SK-N-SH (cell line): ENCODE measurements around the gene H6PD. TPM values are rescaled to one million over a fixed set of nuclear protein-coding genes. Genes with fewer than 3 reads are reported as not detected.

Experiments
- CTCF ChIA-PET: fragments of 300-600, 350-600 bp; formaldehyde crosslinking; extraction: SDS; loops from one replicate; lab custom pipeline; 2021; lab: Yijun Ruan, JAX
- POLR2A ChIA-PET: fragments of 350-600 bp; sonication (Branson Sonifier 250); formaldehyde crosslinking; extraction: SDS; loops from one replicate; lab custom pipeline; 2020; ENCODE audit warnings: antibody characterized with exemption, inconsistent platforms; lab: Yijun Ruan, JAX
- DNase-seq: peaks from one replicate; pipeline ENCODE4 v3.0.0; 2012
- H2AFZ ChIP-seq: fragments of 200-600 bp; sonication (generic); 2 replicates; pipeline ENCODE4 v1.8.1; 2016; ENCODE audit warnings: antibody characterized with exemption, mild to moderate bottlenecking, low read depth
- H3F3A ChIP-seq: fragments of 200-600 bp; sonication (generic); replicated peaks from 2 replicates; pipeline ENCODE3; 2016; ENCODE audit warnings: antibody characterized with exemption, mild to moderate bottlenecking; ENCODE audit not compliant: insufficient read depth
- H3K27ac ChIP-seq, 2 experiments: fragments of 200-500 bp in 1 of 2; fragments of 200-600 bp in 1 of 2; sonication (Bioruptor generic) in 1 of 2; sonication (generic), shearing (Covaris generic) in 1 of 2; 2 replicates each; pipeline versions ENCODE4 v1.5.1 to v1.6.1; 2014 to 2016; ENCODE audit warnings: low read depth in 2 of 2, inconsistent platforms in 1 of 2, low read length in 1 of 2, mild to moderate bottlenecking in 1 of 2, mixed read lengths in 1 of 2
- H3K27me3 ChIP-seq: fragments of 200-600 bp; sonication (generic), shearing (Covaris generic); 2 replicates; pipeline ENCODE4 v1.6.1; 2016; ENCODE audit warnings: mixed run types; ENCODE audit not compliant: insufficient read depth
- H3K36me3 ChIP-seq, 2 experiments: fragments of 200-500 bp in 1 of 2; fragments of 200-600 bp in 1 of 2; sonication (Bioruptor generic) in 1 of 2; sonication (generic) in 1 of 2; replicated peaks in 1 of 2; 2 replicates each; pipeline versions ENCODE3 to v1.5.1; 2014 to 2016; ENCODE audit warnings: low read length in 1 of 2, mild to moderate bottlenecking in 1 of 2; ENCODE audit not compliant: insufficient read depth in 2 of 2, control insufficient read depth in 1 of 2
- H3K4me1 ChIP-seq, 2 experiments: fragments of 200-500 bp in 1 of 2; fragments of 200-600 bp in 1 of 2; sonication (Bioruptor generic) in 1 of 2; sonication (generic), shearing (Covaris generic) in 1 of 2; 2 replicates each; pipeline versions ENCODE4 v1.5.1 to v1.6.1; 2014 to 2016; ENCODE audit warnings: low read depth in 1 of 2, low read length in 1 of 2, mixed run types in 1 of 2; ENCODE audit not compliant: insufficient read depth in 2 of 2, control insufficient read depth in 1 of 2
- H3K4me2 ChIP-seq: fragments of 200-600 bp; sonication (generic), shearing (Covaris generic); 2 replicates; pipeline ENCODE4 v1.6.1; 2017; ENCODE audit warnings: mixed run types
- H3K4me3 ChIP-seq, 2 experiments: fragments of 200-500 bp in 1 of 2; fragments of 200-600 bp in 1 of 2; sonication (Bioruptor generic) in 1 of 2; sonication (generic), shearing (Covaris generic) in 1 of 2; 2 replicates each; pipeline versions ENCODE4 v1.5.1 to v1.8.1; 2014 to 2016; ENCODE audit warnings: low read depth in 2 of 2, inconsistent platforms in 1 of 2, low read length in 1 of 2, mild to moderate bottlenecking in 1 of 2, mixed read lengths in 1 of 2, moderate library complexity in 1 of 2
- H3K79me2 ChIP-seq: fragments of 200-600 bp; sonication (generic); 2 replicates; pipeline ENCODE4 v1.8.1; 2017; ENCODE audit warnings: mild to moderate bottlenecking; ENCODE audit not compliant: insufficient read depth
- H3K9ac ChIP-seq: fragments of 200-600 bp; sonication (generic); 2 replicates; pipeline ENCODE4 v1.6.1; 2017; ENCODE audit warnings: mixed run types
- H3K9me2 ChIP-seq: fragments of 200-600 bp; sonication (generic); 2 replicates; pipeline ENCODE4 v1.6.1; 2017; ENCODE audit warnings: mixed run types
- H3K9me3 ChIP-seq: fragments of 200-600 bp; sonication (generic); 2 replicates; pipeline ENCODE4 v1.6.1; 2017; ENCODE audit warnings: mixed run types, mild to moderate bottlenecking, moderate library complexity
- H4K20me1 ChIP-seq: fragments of 200-600 bp; sonication (generic); 2 replicates; pipeline ENCODE4 v1.6.1; 2017; ENCODE audit warnings: mild to moderate bottlenecking, mixed run types; ENCODE audit not compliant: insufficient read depth
- CTCF ChIP-seq: fragments of 200-600 bp; sonication (generic); IDR thresholded peaks from 2 replicates; pipeline ENCODE4 v1.6.1; 2017; ENCODE audit warnings: antibody characterized with exemption, mild to moderate bottlenecking, moderate library complexity
- ELF1 ChIP-seq: IDR thresholded peaks from 2 replicates; pipeline ENCODE4 v1.4.0; 2012
- EP300 ChIP-seq, 2 experiments: IDR thresholded peaks; 2 replicates each; pipeline versions ENCODE4 v1.4.0 to v1.6.1; 2012; ENCODE audit warnings: borderline replicate concordance in 1 of 2, low read depth in 1 of 2, low read length in 1 of 2
- EZH2phosphoT487 ChIP-seq: fragments of 200-600 bp; sonication (generic); IDR thresholded peaks from 2 replicates; pipeline ENCODE4 v1.6.1; 2017; ENCODE audit warnings: low read depth, mixed run types, mild to moderate bottlenecking, antibody characterized with exemption, moderate library complexity, borderline replicate concordance
- FOSL2 ChIP-seq: IDR thresholded peaks from 2 replicates; pipeline ENCODE4 v1.4.0; 2012; ENCODE audit warnings: low read depth, mild to moderate bottlenecking, moderate library complexity, borderline replicate concordance
- FOXJ3 ChIP-seq: sonication (generic); formaldehyde crosslinking; IDR thresholded peaks from 2 replicates; pipeline ENCODE4 v1.5.1; 2020; ENCODE audit warnings: mild to moderate bottlenecking, missing genetic modification reagents
- FOXM1 ChIP-seq: IDR thresholded peaks from 2 replicates; pipeline ENCODE4 v1.4.0; 2012; ENCODE audit warnings: low read depth, mild to moderate bottlenecking
- JUND ChIP-seq: IDR thresholded peaks from 2 replicates; pipeline ENCODE4 v1.4.0; 2012
- MEF2A ChIP-seq: IDR thresholded peaks from 2 replicates; pipeline ENCODE4 v1.4.0; 2012; ENCODE audit warnings: low read depth, borderline replicate concordance
- MXI1 ChIP-seq: IDR thresholded peaks from 2 replicates; pipeline ENCODE4 v1.6.1; 2012; ENCODE audit warnings: mild to moderate bottlenecking, low read depth, low read length, improper control_type of control experiment
- NRF1 ChIP-seq: IDR thresholded peaks from 2 replicates; pipeline ENCODE4 v1.6.1; 2012; ENCODE audit warnings: low read depth, mild to moderate bottlenecking, low read length
- RCOR1 ChIP-seq: fragments of 150-350 bp; IDR thresholded peaks from 2 replicates; pipeline ENCODE4 v1.6.1; 2017; ENCODE audit warnings: antibody characterized with exemption, low read length
- REST ChIP-seq: IDR thresholded peaks from 2 replicates; pipeline ENCODE4 v1.6.1; 2012; ENCODE audit warnings: mild to moderate bottlenecking, low read depth, low read length, moderate library complexity
- RXRA ChIP-seq: IDR thresholded peaks from 2 replicates; pipeline ENCODE4 v1.4.0; 2012; ENCODE audit warnings: low read depth, mild to moderate bottlenecking, borderline replicate concordance
- SMC3 ChIP-seq: IDR thresholded peaks from 2 replicates; pipeline ENCODE4 v1.6.1; 2012; ENCODE audit warnings: low read depth, low read length, improper control_type of control experiment
- TAF1 ChIP-seq: IDR thresholded peaks from 2 replicates; pipeline ENCODE4 v1.6.1; 2012; ENCODE audit warnings: low read depth, mild to moderate bottlenecking, low read length, moderate library complexity, borderline replicate concordance
- TCF12 ChIP-seq: IDR thresholded peaks from 2 replicates; pipeline ENCODE4 v1.4.0; 2012
- TEAD4 ChIP-seq: IDR thresholded peaks from 2 replicates; pipeline ENCODE4 v1.4.0; 2012; ENCODE audit warnings: mild to moderate bottlenecking, borderline replicate concordance; ENCODE audit not compliant: insufficient read depth
- ZBTB33 ChIP-seq: IDR thresholded peaks from 2 replicates; pipeline ENCODE4 v1.4.0; 2012; ENCODE audit warnings: low read depth, borderline replicate concordance
- WGBS: methylation state at CpG from one replicate; pipeline ENCODE4 v1.1.6; 2017; ENCODE audit warnings: low lambda C conversion rate; 5-methylcytosine and 5-hydroxymethylcytosine counted together
- polyA plus RNA-seq, 3 experiments: library from polyadenylated mRNA; depleted of rRNA; stranded (reverse); fragments of >200 nt; gene quantifications; 2 replicates each; pipeline ENCODE4 v1.2.3, GENCODE V29; 2012

The H6PD gene
- polyA plus RNA-seq, 1 of the 3 experiments (the other 2 are of a cell fraction) = 19.1 TPM

- H2AFZ ChIP-seq = no peak overlapping the region
- H4K20me1 ChIP-seq = no peaks in the 10 kb centered on the region
- H3K9me3 ChIP-seq = no peaks in the 10 kb centered on the region
- no peaks in the 10 kb centered on the region for H3F3A ChIP-seq
- no peaks in the 10 kb centered on the region for H3K27me3 ChIP-seq
- 57% methylated on average over 4 of the region's 4 CpGs for WGBS
- CTCF ChIA-PET = interaction anchor here (1.2 to 3.7 kb wide), 5 partner anchors 14 to 209 kb away, joined by 3 to 20 read pairs (median 4); no protein-coding TSS in a partner anchor
- TF ChIP-seq MXI1 (no peak), JUND (no peak), ZBTB33 (no peak), ELF1 (no peak), MEF2A (no peak), TCF12 (no peak), NRF1 (no peak), FOXJ3 (CRISPR knock-in tag) (no peak), TAF1 (no peak), SMC3 (no peak), FOXM1 (no peak), EZH2phosphoT487 (no peak)
- no peaks in the 10 kb centered on the region for H3K79me2 ChIP-seq
- no peak overlapping the region for H3K27ac ChIP-seq
- H3K4me2 ChIP-seq = no peak overlapping the region
- DNase-seq = no peak
- no peaks in the 10 kb centered on the region for H3K9me2 ChIP-seq
- no peak overlapping the region for H3K9ac ChIP-seq
- H3K36me3 ChIP-seq = no peaks in the 10 kb centered on the region
- POLR2A ChIA-PET = interaction anchor here (0.9 to 1.3 kb wide), 2 partner anchors 10 to 147 kb away, joined by 3 to 4 read pairs; no protein-coding TSS in a partner anchor
- H3K4me3 ChIP-seq = no peak overlapping the region
- peaks cover 0 to 18% of the 10 kb centered on the region in 2 experiments; a peak in 2 of 4 replicates for H3K4me1 ChIP-seq
Measured at GRCh38 chr1:9282696-9282955, 48.1 kb downstream of the H6PD start.

GRCh38 chr1:9284061-9284460 is 49.5 kb downstream of the H6PD start:
- H4K20me1 ChIP-seq = no peaks in the 10 kb centered on the region
- WGBS = 79% methylated on average over 2 of the region's 2 CpGs
- H3K27me3 ChIP-seq = no peaks in the 10 kb centered on the region
- no peak overlapping the region for H2AFZ ChIP-seq
- H3F3A ChIP-seq = peaks cover 2% of the 10 kb centered on the region
- H3K9me3 ChIP-seq = 0 out of 2 replicates have a peak, but pooled peaks cover 5% of the 10 kb centered on the region
- H3K4me3 ChIP-seq = no peak overlapping the region
- no peak for DNase-seq
- no peaks in the 10 kb centered on the region for H3K36me3 ChIP-seq
- no peak for TF ChIP-seq RXRA
- TF ChIP-seq MEF2A = no peak
- no peak for TF ChIP-seq EP300 (IDR thresholded peaks at IDR 0.05; ENCODE audit: borderline replicate concordance in 1 of 2, low read depth in 1 of 2, low read length in 1 of 2)
- no peak for TF ChIP-seq TEAD4
- no peak for TF ChIP-seq FOXM1
- TF ChIP-seq CTCF = no peak
- TF ChIP-seq FOSL2 = no peak
- no peak for TF ChIP-seq REST
- no peak for TF ChIP-seq RCOR1
- no peak for TF ChIP-seq TAF1
- no peaks in the 10 kb centered on the region for H3K9me2 ChIP-seq
- CTCF ChIA-PET = interaction anchor here (1.0 to 1.4 kb wide), 3 partner anchors 11 to 207 kb away, joined by 4 to 7 read pairs (median 4); no protein-coding TSS in a partner anchor
- H3K4me2 ChIP-seq = no peak overlapping the region
- POLR2A ChIA-PET = no interaction called here
- no peak overlapping the region for H3K9ac ChIP-seq
- H3K79me2 ChIP-seq = no peaks in the 10 kb centered on the region
- no peak overlapping the region for H3K27ac ChIP-seq
- H3K4me1 ChIP-seq = peaks cover 0 to 18% of the 10 kb centered on the region in 2 experiments; a peak in 2 of 4 replicates
